ENCODE measurements around the gene CARNS1. TPM values are rescaled to one million over a fixed set of nuclear protein-coding genes. Genes with fewer than 3 reads are reported as not detected.
A peak's percentile ranks its signal among the peaks of the same experiment; 100 is the strongest.

CARNS1 gene
- total RNA-seq, 1 donor from 2014 or later, result 0.62 TPM

DNA sequence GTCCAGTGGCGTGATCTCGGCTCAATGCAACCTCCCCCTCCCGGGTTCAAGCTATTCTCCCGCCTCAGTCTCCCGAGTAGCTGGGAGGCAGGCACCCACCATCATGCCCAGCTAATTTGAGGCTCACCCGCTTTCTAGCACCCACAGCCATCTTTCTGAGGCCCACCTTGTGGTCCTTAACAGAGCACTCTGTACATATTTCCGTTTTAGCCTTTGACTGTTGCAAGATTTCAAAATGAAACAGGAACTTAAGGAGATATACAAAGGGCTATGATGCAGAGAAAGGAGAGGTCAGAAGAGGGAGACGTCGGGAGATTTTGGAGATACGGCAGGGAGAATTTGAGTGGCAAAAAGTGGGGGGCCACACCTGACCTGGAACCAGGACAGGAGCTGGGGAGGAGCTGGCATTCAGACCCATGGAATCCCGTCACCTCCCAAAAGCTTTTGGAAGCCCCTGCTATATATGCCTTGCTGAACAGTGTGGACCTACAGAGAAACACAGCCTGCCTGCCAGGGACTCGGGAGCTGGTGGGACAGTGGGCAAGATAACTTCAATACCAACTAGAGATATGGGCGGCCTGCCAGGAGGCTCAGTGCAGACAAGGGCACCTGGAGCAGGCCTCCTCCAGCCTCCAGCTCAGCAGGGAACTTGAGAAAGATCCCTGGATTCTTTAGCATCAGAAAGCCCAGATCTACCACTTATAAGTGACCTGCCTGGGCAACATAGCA is 34.1 kb upstream of the CARNS1 start:
- Mint-ChIP-seq H3K27me3 (ENCODE audit: insufficient read depth) (peaks cover 40% of the 10 kb centered on the region), H3K9me3 (no peaks in the 10 kb centered on the region), H3K36me3 (ENCODE audit: low read depth) (no peaks in the 10 kb centered on the region), H3K27ac (no peak overlapping the region), H3K4me1 (ENCODE audit: low read depth) (peaks cover 5% of the 10 kb centered on the region), H3K4me3 (no peak overlapping the region)
- intact Hi-C loops (cut with micrococcal nuclease), result no loop called here
- no peak for DNase-seq (ENCODE audit: low spot score)

DNA sequence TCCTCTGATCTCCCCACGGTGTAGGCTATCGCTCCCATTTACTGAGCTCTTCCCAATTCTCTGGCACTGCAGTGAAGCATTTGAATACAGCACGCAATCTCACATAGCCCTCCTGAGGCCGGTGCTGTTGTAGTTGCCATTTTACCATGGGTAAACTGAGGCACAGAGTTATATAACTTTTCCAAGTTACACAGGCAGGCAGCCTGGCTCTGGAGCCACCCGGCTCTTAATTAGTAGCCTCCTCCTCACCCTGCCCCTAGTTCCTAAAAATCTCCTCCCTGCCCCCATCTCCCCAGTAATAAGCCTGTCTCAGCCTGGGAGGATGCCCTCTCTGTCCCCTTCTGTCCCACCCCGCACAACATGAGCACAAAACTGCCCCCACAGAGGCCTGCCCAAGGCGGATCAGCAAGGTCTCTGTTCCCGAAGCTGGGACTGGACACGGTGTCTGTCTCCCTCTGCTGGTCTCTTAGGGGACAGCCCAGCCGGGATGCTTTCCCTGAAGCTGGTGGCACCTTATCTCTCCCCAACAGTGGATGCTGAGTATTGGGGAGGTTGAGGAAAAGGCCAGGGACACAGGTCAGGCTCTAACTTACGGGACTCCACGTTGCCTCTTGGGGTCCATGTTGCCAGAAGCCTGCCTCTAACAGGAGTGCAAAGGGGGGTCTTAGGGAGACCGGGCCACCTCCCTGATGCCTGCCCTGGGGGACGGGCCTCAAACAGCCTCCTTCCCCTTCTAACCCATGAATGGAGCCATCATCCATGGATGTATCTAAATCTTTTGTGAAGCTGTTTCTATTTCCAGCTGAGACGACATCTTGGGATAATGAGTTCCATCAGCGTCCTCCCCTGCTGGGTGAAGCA is 33.0 kb upstream of the CARNS1 start:
- H3K9me3 Mint-ChIP-seq, result no peaks in the 10 kb centered on the region
- intact Hi-C loops (cut with micrococcal nuclease), result loop anchor here (1.0 kb wide), 6 partner anchors 9 to 301 kb away; partner anchors contain the start of genes CLCF1 and RAD9A
- peaks cover 1% of the 10 kb centered on the region for H3K36me3 Mint-ChIP-seq (ENCODE audit: low read depth)
- H3K4me1 Mint-ChIP-seq (ENCODE audit: low read depth), result peaks cover 5% of the 10 kb centered on the region
- DNase-seq (ENCODE audit: low spot score), result peak; percentile 74
- peaks cover 38% of the 10 kb centered on the region for H3K27me3 Mint-ChIP-seq (ENCODE audit: insufficient read depth)
- H3K4me3 Mint-ChIP-seq, result no peak overlapping the region
- H3K27ac Mint-ChIP-seq, result no peak overlapping the region

- no peak overlapping the region for H3K27ac Mint-ChIP-seq
- H3K27me3 Mint-ChIP-seq (ENCODE audit: insufficient read depth), result peaks cover 30% of the 10 kb centered on the region
- no peaks in the 10 kb centered on the region for H3K9me3 Mint-ChIP-seq
- peaks cover 15% of the 10 kb centered on the region for H3K4me1 Mint-ChIP-seq (ENCODE audit: low read depth)
- H3K4me3 Mint-ChIP-seq, result no peak overlapping the region
- no peak for DNase-seq (ENCODE audit: low spot score)
- intact Hi-C loops (cut with micrococcal nuclease), result no loop called here
- H3K36me3 Mint-ChIP-seq (ENCODE audit: low read depth), result peaks cover 2% of the 10 kb centered on the region
Measured at GRCh38 chr11:67384851-67385366, 30.6 kb upstream of the CARNS1 start.

DNA sequence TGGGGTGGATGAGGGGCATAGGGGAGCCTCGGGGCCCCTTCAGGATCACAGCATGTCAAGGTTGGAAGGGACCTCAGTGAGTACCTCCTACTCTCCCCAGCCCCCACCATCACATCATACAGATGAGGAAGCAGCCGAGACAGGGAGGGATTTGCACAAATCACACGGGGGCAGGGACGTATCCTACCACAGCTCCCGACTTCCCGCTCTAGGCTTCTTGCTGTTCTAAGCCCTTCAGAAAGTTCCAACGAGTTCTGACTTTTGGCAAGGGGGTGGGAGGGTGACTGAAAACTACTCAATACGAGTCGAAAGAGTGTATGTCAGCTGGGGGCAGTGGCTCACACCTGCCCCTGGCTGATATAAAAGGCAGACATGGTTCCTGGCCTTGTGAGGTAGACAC is 28.4 kb upstream of the CARNS1 start:
- intact Hi-C loops (cut with micrococcal nuclease), result no loop called here
- DNase-seq (ENCODE audit: low spot score), result no peak
- peaks cover 21% of the 10 kb centered on the region for H3K4me1 Mint-ChIP-seq (ENCODE audit: low read depth)
- peaks cover 2% of the 10 kb centered on the region for H3K36me3 Mint-ChIP-seq (ENCODE audit: low read depth)
- peaks cover 20% of the 10 kb centered on the region for H3K27me3 Mint-ChIP-seq (ENCODE audit: insufficient read depth)
- H3K27ac Mint-ChIP-seq, result no peak overlapping the region
- H3K4me3 Mint-ChIP-seq, result no peak overlapping the region
- no peaks in the 10 kb centered on the region for H3K9me3 Mint-ChIP-seq

DNA sequence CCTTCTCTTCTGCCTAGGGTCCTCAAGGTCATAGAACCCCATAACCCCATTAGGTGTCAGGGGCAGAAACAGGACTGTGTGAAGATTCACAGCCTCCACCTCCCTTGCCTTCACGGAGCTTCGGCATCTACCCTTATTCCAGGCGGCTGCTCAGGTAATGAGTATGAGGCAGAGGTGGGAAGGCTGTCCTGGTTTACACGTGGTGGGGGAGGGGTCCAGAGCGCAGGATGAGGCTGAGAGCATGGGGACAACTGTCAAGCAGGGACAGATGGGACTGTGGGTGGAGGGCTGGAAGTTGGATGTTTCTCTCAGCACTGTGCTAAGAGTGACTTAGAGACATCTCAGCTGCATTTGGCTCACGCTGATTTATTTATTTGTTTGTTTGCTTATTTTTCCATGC is 28.0 kb upstream of the CARNS1 start:
- no peak for DNase-seq (ENCODE audit: low spot score)
- Mint-ChIP-seq H3K4me1 (ENCODE audit: low read depth) (peaks cover 22% of the 10 kb centered on the region), H3K36me3 (ENCODE audit: low read depth) (peaks cover 4% of the 10 kb centered on the region), H3K27ac (peak overlapping the region; percentile 3), H3K27me3 (ENCODE audit: insufficient read depth) (peaks cover 18% of the 10 kb centered on the region), H3K4me3 (peak overlapping the region; percentile 43), H3K9me3 (no peaks in the 10 kb centered on the region)
- intact Hi-C loops (cut with micrococcal nuclease), result no loop called here

DNA sequence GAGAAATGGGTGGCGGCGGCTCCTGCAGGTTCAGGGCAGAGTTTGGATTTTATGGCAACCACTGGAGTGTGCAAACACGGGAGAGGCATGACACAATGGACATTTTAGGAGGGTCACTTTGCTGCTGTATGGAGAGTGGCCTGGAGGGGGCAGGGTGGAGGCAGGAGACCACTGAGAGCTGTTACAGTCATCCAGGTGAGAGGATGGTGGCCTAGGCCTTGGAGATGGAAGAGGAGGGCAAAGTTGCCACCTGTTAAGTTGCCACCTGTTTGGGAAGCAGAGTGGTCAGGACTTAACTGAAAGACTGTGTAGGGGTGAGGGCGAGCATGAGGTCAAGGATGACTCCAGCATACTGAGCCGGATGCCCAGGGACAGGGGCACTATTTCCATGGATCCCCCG is 26.0 kb upstream of the CARNS1 start:
- DNase-seq (ENCODE audit: low spot score), result no peak
- H3K36me3 Mint-ChIP-seq (ENCODE audit: low read depth), result peaks cover 10% of the 10 kb centered on the region
- H3K27ac Mint-ChIP-seq, result peak overlapping the region; percentile 33
- peaks cover 35% of the 10 kb centered on the region for H3K4me1 Mint-ChIP-seq (ENCODE audit: low read depth)
- intact Hi-C loops (cut with micrococcal nuclease), result no loop called here
- H3K27me3 Mint-ChIP-seq (ENCODE audit: insufficient read depth), result peaks cover 14% of the 10 kb centered on the region
- H3K4me3 Mint-ChIP-seq, result peak overlapping the region; percentile 78
- no peaks in the 10 kb centered on the region for H3K9me3 Mint-ChIP-seq

DNA sequence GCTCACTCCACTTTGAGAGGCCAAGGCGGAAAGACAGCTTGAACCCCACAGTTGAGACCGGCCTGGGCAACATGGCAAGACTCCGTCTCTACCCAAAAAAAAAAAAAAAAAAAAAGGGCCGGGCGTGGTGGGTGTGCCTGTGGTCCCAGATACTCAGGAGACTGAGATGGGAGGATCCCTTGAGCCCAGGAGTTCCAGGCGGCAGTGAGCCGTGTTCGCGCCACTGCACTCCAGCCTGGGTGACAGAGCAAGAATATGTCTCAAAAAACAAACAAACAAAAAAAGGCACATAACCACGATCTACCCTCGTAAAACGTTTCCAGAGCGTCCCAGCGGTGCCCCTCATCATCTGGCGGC is 24.6 kb upstream of the CARNS1 start:
- H3K36me3 Mint-ChIP-seq (ENCODE audit: low read depth), result peaks cover 10% of the 10 kb centered on the region
- peaks cover 35% of the 10 kb centered on the region for H3K4me1 Mint-ChIP-seq (ENCODE audit: low read depth)
- peaks cover 4% of the 10 kb centered on the region for H3K27me3 Mint-ChIP-seq (ENCODE audit: insufficient read depth)
- intact Hi-C loops (cut with micrococcal nuclease), result loop anchor here (1.0 kb wide), 5 partner anchors 9 to 117 kb away; partner anchors contain the start of genes CDK2AP2, POLD4 and TMEM134
- no peak for DNase-seq (ENCODE audit: low spot score)
- no peaks in the 10 kb centered on the region for H3K9me3 Mint-ChIP-seq
- peak overlapping the region; percentile 35 for H3K27ac Mint-ChIP-seq
- peak overlapping the region; percentile 90 for H3K4me3 Mint-ChIP-seq

- peaks cover 4% of the 10 kb centered on the region for H3K27me3 Mint-ChIP-seq (ENCODE audit: insufficient read depth)
- H3K4me3 Mint-ChIP-seq, result peak within 1 kb of the TSS; percentile 90
- intact Hi-C loops (cut with micrococcal nuclease), result loop anchor here (1.0 kb wide), 6 partner anchors 9 to 117 kb away; partner anchors contain the start of genes CDK2AP2, POLD4, PPP1CA and TMEM134
Measured at GRCh38 chr11:67391304-67392182, 23.9 kb upstream of the CARNS1 start, which contains the start of gene RAD9A. Gene RAD9A, plus strand, starts transcription at chr11:67391986. Its CDS starts 59 bp downstream, at chr11:67392045.

DNA sequence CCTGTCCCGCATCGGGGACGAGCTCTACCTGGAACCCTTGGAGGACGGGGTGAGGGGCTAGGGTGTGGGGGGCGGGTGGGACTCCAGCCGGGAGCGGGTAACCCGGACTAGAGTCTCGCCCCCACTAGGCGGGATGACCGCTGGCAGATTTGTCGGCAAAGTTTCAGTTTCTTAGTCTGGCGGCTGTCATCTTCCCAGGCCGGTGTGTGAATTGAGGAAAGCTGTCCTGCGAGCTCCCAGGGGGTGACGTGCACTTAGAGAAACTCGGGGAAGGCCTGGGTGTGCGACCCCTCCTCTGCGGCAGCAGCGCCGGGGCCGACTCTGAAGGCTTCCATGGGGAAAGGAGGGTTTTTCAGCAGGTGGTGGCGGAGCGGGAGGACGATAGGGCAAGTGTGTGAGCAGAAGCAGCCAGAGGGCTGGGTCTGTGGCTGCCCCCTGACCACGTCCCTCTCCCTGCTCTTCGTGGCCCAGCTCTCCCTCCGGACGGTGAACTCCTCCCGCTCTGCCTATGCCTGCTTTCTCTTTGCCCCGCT is 23.2 kb upstream of the CARNS1 start:
- Mint-ChIP-seq H3K27me3 (ENCODE audit: insufficient read depth) (peaks cover under 1% of the 10 kb centered on the region), H3K9me3 (no peaks in the 10 kb centered on the region), H3K36me3 (ENCODE audit: low read depth) (peaks cover 18% of the 10 kb centered on the region), H3K27ac (peak overlapping the region; percentile 67), H3K4me1 (ENCODE audit: low read depth) (peaks cover 42% of the 10 kb centered on the region), H3K4me3 (peak overlapping the region; percentile 90)
- intact Hi-C loops (cut with micrococcal nuclease), result loop anchor here (1.0 kb wide), 1 partner anchor 9 kb away; the partner anchor contains the start of gene PPP1CA
- no peak for DNase-seq (ENCODE audit: low spot score)

More at GRCh38 chr11:67391304-67392182, 23.9 kb upstream of the CARNS1 start, which contains the start of gene RAD9A:
- H3K36me3 Mint-ChIP-seq (ENCODE audit: low read depth), result peaks cover 14% of the 10 kb centered on the region
- peak; percentile 89 for DNase-seq (ENCODE audit: low spot score)
- peak within 1 kb of the TSS; percentile 67 for H3K27ac Mint-ChIP-seq
- no peaks in the 10 kb centered on the region for H3K9me3 Mint-ChIP-seq
- H3K4me1 Mint-ChIP-seq (ENCODE audit: low read depth), result peaks cover 35% of the 10 kb centered on the region

DNA sequence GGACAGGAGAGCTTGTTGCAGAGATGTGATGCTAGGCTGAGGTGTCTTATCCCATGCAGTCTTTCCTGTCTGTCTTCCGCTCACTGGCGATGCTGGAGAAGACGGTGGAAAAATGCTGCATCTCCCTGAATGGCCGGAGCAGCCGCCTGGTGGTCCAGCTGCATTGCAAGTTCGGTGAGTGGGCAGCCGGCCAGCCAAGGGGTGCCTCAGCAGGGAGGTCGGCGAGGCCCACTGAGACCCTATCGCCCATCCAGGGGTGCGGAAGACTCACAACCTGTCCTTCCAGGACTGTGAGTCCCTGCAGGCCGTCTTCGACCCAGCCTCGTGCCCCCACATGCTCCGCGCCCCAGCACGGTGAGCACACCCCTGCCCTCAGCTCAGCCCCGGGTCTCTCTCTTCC is 22.0 kb upstream of the CARNS1 start:
- Mint-ChIP-seq H3K9me3 (no peaks in the 10 kb centered on the region), H3K27me3 (ENCODE audit: insufficient read depth) (no peaks in the 10 kb centered on the region), H3K4me1 (ENCODE audit: low read depth) (peaks cover 51% of the 10 kb centered on the region), H3K36me3 (ENCODE audit: low read depth) (peaks cover 22% of the 10 kb centered on the region), H3K4me3 (peak overlapping the region; percentile 90), H3K27ac (no peak overlapping the region)
- intact Hi-C loops (cut with micrococcal nuclease), result no loop called here
- DNase-seq (ENCODE audit: low spot score), result no peak

DNA sequence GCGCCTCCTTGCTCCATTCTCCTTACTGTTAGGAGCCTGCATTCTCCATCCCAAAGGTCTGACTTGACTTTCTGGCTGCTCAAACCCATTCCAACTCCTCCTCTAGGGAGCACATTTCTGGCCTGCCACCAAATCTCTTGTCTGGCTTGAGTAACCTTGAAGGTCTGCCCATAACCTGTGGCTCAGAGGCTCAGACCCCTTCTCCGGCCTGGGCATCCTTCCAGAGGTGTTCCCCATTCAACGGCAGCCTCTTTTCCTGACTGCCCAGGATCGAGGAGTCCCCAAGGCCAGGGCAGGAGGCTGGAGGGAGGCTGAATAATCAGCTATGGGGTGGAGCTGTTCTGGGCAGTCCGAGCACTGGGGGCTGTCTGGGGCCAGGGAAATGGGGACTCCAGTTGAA is 21.5 kb upstream of the CARNS1 start:
- intact Hi-C loops (cut with micrococcal nuclease), result no loop called here
- Mint-ChIP-seq H3K4me1 (ENCODE audit: low read depth) (peaks cover 50% of the 10 kb centered on the region), H3K4me3 (peak overlapping the region; percentile 65), H3K36me3 (ENCODE audit: low read depth) (peaks cover 24% of the 10 kb centered on the region), H3K27me3 (ENCODE audit: insufficient read depth) (no peaks in the 10 kb centered on the region), H3K9me3 (no peaks in the 10 kb centered on the region), H3K27ac (no peak overlapping the region)
- no peak for DNase-seq (ENCODE audit: low spot score)

Data from activated T-helper 1 cell treated with anti-CD3 and anti-CD28 coated beads, Interleukin-12 subunit alpha, Interleukin-12 subunit beta, Interleukin-2, Interleukin-4 antibody, amounts not matched to agents 30 ng/mL and 10 ng/mL and 1 ng/mL, durations not matched to agents 14 hours and 24 hours and 36 hours (primary cell).